ENCODE results near the gene CLASRP. TPM values are rescaled to one million over a fixed set of nuclear protein-coding genes. Genes with fewer than 3 reads are reported as not detected.
A peak's percentile ranks its signal among the peaks of the same experiment; 100 is the strongest.

Gene CLASRP
- polyA plus RNA-seq, 1 donor: 76.8 TPM

DNA sequence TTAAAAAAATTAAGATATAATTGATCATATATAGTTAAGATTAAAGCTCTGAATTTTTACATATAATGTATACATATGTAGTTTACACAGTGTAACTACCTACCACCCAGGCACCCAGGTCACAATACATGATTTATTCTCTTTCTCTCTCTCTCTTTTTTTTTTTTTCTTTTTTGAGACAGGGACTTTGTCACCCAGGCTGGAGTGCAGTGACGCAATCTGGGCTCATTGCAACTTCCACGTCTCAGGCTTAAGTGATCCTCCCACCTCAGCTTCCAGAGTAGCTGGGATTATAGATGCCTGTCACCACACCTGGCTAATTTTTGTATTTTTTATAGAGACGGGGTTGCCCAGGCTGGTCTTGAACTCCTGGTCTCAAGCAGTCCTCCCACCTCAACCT, 18.8 kb upstream of the CLASRP start:
- no peak for DNase-seq

DNA sequence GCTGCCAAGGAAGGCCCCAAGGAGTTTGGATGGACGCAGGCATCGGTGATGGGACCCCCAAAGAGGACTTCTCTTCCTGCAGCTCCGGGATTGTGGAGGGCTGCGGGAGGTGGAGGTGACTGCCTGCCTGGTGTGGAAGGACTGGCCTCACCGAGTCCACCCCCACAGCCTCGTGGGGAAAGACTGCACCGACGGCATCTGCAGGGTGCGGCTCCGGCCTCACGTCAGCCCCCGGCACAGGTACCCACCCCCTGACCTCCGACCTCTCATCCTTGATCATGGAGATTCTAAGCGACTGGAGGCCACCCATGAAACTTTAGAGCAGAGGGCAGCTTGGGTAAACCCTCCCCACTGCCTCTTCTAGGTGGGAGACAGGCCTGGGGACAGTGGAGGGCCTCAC, 16.9 kb upstream of the CLASRP start:
- DNase-seq: no peak

DNA sequence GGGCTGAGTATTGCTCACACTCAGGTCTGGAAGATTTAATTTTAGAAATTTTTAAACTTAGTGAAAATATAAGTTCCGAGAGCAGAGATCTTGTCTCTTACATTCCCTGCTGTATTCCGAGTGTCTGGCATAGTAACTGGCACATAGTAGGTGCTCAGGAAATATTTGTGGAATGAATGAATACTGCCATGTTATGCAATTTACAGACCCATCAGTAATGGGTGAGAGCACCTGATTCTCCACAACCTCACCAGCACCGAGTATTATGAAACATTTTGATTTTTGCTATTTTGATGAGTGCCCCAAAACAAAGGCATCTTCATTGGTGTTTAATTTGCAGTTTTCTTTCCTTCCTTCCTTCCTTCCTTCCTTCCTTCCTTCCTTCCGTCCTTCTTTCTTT, 15.8 kb upstream of the CLASRP start:
- no peak for DNase-seq

DNA sequence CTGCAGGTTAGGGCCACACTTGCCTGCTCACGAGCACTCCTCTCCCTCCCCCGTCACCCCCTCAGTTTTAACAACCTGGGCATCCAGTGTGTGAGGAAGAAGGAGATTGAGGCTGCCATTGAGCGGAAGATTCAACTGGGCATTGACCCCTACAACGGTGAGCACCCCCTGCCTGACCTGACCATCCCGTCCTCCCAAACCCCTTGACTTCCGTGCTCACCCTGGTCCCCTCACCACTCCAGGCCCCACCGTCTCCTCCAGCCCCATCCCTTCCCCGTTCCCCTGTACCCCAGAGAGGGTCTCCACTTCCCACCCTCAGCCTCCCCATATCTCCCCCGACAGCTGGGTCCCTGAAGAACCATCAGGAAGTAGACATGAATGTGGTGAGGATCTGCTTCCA, 13.6 kb upstream of the CLASRP start:
- no peak for DNase-seq

DNA sequence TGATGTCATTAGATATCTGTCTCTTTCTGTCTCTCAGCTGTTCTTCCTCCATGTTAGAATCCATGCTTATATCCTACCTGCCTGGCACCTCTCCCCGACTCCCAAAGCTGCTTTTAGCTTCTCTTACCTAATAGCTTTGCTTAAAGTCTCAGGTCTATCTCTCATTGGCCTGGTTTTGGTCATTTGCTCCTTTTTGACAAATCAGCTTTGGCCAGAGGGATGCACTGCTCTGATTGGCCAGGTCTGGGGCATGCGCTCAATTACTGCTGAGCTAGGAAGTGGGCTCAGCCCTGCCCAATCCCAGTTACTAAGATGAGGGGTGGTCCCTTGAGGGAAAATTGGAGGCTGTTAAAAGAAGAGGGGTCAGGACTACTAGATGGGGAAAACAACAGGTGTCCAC, 11.5 kb upstream of the CLASRP start:
- no peak for DNase-seq

DNA sequence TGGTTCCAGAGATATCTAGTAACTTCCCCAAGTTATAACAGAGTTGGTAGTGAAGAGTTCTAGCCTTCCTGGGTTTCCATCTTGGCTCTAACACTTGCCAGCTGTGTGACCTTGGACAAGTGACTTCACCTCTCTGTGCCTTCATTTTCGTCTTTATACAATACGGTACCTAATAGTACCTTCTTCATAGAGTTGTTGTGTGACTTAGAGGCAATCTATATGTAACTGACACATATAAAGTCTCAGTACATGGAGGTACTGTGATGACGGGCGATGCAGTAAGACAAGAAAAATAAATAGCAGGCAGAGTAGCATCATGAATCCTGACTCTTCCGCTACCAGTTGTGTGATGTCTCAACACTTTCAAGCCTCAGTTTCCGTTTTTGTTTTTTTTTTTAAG, 8.0 kb upstream of the CLASRP start:
- DNase-seq: no peak

DNA sequence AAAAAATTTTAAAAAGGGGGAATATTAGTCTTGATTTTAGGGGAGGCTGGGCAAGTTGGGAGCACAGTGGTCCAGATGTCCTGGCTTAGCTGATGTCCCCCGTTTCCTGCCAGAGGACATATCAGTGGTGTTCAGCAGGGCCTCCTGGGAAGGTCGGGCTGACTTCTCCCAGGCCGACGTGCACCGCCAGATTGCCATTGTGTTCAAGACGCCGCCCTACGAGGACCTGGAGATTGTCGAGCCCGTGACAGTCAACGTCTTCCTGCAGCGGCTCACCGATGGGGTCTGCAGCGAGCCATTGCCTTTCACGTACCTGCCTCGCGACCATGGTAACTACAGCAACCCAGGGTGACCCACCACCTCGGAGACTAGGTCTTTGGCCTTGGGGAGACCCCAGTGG, 6.4 kb upstream of the CLASRP start:
- no peak for DNase-seq

DNA sequence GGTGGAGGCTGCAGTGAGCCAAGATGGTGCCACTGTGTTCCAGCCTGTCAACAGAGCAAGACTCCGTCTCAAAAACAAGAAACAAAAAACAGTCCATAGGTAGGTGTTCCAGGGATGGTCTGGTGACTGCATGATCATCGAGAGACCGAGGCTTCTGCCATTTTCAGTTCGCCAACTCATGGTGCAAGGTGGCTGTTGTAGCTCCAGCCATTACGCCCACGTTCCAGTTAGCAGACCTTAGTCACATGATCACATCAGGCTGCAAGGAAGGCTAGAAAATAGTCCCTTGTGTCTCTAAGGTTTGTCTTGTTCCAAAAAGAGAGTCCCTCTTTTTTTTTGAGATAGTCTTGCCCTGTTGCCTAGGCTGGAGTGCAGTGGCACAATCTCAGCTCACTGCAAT, 3.1 kb upstream of the CLASRP start:
- DNase-seq: no peak

DNA sequence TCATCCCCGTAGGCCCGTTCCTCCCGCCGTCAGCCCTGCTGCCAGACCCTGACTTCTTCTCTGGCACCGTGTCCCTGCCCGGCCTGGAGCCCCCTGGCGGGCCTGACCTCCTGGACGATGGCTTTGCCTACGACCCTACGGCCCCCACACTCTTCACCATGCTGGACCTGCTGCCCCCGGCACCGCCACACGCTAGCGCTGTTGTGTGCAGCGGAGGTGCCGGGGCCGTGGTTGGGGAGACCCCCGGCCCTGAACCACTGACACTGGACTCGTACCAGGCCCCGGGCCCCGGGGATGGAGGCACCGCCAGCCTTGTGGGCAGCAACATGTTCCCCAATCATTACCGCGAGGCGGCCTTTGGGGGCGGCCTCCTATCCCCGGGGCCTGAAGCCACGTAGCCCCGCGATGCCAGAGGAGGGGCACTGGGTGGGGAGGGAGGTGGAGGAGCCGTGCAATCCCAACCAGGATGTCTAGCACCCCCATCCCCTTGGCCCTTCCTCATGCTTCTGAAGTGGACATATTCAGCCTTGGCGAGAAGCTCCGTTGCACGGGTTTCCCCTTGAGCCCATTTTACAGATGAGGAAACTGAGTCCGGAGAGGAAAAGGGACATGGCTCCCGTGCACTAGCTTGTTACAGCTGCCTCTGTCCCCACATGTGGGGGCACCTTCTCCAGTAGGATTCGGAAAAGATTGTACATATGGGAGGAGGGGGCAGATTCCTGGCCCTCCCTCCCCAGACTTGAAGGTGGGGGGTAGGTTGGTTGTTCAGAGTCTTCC, 1.3 kb upstream of the CLASRP start:
- DNase-seq: no peak

DNA sequence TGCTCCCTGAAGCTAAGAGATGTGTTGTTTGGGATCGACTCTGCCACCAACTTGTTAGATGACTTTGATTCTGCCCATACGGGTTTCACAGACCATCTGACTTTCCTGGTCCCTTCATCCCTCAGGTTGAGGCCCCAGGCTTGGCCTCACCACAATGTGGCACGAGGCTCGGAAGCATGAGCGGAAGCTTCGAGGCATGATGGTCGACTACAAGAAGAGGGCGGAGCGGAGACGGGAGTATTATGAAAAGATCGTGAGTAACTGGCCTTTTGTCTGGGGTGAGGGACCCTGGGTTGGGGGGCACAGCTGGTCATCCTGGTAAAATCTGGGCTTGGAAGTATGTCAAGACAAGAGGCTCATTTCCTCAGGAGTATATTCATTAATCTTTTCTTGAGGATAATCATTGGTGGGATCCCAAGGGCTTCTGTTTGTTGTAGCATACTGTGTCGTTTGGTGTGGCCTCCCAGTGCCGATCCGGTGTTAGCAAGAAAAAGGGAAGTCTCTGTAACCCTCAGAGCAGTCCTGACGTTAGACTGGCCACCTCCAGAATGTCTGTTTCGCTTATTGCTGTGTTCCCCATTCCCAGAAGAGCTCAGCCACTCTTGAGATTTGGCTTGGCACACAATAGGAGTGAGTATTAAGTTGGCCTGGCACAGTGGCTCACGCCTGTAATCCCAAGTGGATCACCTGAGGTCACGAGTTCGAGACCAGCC, 1.4 kb downstream of the CLASRP start:
- DNase-seq: no peak

DNA sequence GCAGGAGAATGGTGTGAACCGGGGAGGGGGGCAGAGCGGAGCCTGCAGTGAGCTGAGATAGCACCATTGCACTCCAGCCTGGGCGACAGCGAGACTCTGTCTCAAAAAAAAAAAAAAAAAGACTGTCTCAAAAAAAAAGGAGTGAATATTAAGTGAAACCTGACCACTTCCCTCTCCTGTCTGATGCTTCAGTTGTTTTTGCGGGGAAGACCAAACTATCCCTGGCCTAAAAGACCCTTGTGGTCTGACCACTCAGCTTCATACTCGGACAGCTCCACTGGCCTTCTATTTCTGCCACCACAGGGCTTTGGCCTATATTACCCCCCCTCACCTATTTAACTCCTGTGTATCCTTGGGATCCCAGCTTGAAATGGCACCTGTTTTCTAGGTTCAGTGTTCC, 2.3 kb downstream of the CLASRP start:
- no peak for DNase-seq

DNA sequence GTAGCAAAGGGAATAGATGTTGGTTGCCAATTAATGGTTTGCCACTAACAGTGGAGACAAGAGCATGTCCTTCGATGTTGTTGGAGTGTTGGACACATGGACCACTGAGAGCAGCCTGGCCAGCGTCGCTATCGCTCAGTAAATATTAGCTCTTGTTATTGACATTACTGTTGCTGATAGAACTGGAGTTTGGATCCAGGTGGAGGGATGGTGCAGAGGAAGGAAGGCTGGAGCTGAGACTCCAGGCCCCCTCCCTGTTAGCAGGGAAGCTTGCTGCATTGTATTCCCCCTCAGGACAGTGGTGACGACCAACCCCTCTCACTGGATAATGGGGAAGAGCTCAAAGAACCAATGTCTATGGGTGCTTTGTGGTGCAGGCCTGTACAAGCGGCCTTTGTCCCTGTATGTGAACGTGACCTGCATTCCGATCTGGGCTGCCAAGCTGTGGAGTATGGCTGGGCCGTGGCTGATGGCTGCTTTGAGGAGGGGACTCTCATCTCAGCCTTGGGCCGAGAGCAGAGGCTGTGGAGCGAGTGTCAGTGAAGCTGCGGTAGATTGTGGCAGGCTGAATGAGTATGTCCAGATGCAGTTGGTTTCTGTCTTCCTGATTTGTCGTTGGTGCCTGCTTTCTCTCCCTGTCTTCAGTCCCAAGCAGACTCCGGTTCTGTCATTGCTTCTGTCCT, 7.0 kb downstream of the CLASRP start:
- DNase-seq: no peak

DNA sequence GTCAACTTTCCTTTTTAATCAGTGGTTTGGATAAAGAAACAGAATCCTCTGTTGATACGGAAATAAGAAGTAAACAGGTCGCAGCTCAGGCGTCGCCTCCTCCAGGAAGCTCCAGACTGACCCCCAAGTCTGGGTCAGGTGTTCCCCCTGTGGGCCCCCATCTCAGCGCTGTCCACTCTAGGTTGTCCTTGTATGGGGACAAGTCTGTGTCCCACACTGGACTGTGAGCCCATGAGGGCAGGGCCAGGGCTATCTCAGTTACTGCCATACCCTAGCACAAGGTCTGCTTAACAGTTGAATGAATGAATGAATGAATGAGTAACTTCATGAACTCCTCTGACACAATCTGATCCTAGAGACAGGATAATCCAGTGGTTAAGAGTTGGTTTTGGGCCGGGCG, 7.5 kb downstream of the CLASRP start:
- DNase-seq: no peak

DNA sequence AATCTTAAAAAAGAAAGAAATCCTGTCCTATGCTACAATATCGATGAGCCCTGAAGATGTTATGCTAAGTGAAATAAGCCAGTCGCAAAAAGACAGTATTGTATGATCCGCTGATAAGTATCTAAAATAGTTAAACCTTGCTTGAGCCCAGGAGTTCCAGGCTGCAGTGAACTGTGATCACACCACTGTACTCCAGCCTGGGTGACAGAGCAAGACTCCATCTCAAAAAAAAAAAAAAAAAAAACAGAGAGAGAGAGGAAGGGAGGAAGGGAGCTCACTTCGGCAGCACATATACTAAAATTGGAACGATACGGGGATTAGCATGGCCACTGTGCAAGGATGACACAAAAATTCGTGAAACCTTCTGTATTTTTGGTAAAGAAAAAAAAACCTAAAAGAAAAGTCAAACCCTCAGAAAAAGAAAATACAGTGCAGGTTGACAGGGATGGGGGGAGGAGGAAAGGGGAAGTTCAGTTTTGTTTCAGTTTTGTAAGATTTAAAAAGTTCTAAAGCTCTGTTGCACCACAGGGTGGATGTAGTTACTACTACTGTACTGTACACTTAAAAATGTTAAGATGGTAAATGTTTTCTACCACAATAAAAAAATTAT, 8.4 kb downstream of the CLASRP start:
- DNase-seq: no peak

DNA sequence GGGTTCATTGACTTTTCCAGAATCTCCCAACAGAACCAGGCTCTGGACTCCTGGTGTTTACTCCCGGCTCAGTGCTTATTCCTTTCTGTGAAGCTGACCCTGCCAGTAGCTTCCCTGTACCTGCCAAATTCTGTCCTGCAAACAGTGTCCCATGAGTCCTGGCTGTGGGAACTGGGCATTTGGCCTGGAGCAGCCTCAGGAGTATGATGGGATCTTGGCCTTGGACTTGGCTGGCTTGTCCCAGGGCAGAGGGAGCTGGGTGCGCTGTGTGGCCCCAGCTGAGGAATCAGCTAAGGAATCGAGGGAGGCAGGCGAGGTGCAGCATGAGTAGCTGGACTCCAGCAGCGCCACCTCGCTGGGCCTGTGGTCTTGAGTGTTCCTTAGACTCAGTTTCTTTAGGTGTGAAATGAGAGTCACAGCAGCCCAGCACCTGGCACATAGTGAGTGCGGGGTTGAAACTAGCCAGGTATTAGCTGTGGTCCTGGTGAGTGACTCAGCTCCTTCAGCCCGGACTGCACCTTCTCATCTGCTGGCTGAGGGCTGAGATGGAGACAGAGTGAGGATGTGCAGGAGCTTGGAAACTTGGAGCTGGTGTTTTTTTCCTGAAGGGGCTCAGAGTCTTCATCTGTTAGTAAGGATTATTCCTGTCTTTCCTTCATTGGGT, 10.4 kb downstream of the CLASRP start:
- no peak for DNase-seq

DNA sequence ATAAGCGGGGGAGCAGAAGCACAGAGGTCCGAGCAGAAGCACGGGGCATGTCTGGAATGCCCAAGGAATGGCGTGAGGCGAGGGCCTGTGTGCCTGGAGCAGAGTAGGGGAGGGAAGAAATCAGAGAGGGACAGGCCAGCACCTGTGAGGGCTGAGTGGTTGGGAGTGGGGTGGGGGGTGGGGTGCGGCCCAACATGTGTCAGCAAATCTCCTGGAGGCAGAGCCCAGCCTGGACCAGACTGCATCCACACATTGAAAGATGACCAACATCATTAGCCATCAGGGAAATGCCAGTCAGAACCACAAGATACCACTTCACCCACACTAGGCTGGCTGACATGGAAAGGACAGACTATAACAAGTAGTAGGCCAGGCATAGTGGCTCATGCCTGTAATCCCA, 11.2 kb downstream of the CLASRP start:
- no peak for DNase-seq

DNA sequence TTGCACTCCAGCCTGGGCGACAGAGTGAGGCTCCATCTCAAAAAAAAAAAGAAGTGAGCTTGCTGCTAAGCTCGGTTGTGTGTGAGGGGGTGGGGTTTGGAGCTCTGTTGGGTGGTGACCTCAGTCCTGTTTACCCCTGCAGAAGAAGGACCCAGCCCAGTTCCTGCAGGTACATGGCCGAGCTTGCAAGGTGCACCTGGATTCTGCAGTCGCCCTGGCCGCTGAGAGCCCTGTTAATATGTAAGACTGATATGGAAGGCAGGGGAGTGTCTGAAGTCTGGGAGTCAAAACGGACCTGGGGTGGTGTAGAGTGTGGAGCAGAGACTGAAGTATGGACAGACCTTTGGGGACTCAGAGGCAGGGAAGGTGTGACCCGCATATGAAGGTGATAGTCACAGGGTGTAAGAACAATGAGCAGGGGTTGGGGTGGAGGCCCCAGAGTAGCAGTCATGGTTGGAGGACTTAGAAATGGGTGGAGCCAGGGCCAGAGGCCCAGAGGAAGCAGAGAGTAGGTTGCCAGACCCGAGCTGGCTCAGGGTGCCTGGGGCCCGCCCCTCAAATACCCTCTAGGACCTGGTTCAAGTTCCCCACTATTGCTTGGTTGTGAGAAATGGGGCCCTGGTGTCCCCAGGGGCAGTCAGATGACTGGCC, 13.2 kb downstream of the CLASRP start:
- no peak for DNase-seq

DNA sequence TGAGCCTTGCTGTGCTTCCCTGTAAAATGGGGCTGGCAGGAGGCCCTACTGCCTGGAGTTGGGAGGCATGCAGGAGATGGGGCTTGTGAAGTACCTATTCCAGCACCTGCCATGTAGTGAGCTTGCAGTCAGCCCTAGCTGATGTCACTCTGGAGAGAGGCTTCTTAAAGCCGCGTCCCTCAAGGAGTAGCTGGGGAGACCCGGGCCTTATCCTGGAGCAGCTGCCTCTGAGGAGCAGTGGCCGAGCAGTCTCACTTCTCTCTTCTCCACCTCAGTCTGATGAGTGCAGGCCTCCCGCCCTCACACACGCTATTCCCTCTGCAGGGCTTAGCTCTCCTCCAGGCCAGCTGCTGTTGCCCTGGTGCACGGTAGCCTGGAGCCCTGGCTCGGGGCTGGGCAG, 18.0 kb downstream of the CLASRP start:
- DNase-seq: no peak

DNA sequence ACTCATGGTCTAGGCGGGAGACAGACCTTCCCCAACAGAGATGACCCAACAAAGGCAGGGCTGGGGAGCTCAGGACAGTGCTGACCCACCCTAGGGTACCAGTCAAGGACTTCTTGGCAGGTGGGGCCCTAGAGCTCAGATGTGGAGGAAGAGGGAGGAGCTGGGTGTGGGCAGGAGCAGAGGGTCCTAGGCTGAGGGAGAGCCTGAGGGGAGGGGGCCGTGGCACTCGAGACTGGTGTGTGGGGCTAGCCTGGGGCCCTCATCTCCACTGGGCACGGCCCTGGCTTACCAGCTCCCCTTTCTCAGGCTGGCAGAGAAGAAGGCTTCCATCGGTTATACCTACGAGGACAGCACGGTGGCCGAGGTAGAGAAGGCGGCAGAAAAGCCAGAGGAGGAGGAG, 18.6 kb downstream of the CLASRP start:
- DNase-seq: no peak

DNA sequence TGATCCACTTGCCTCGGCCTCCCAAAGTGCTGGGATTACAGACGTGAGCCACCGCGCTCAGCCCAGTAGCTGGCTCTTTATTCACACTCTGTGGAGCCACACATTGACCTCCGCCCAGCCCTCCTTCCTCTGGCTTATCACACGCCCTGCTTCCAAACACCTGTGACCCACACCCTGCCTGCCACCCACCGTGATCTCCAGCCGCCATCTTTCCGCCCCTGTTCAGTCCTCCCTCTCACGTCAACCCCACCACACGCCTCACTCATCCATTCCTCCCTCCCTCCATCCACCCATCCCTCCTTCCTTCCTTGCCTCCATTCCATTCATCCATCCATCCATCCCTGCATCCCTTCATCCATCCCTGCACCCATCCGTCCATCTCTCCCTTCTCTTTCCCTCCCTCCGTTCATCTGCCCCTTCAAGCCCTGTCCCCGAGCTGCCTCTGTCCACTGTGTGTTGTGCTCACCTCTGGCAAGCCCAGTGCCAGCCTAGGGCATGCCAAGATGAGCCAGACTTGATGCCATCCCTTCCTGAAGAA, 19.8 kb downstream of the CLASRP start:
- DNase-seq: no peak

DNA sequence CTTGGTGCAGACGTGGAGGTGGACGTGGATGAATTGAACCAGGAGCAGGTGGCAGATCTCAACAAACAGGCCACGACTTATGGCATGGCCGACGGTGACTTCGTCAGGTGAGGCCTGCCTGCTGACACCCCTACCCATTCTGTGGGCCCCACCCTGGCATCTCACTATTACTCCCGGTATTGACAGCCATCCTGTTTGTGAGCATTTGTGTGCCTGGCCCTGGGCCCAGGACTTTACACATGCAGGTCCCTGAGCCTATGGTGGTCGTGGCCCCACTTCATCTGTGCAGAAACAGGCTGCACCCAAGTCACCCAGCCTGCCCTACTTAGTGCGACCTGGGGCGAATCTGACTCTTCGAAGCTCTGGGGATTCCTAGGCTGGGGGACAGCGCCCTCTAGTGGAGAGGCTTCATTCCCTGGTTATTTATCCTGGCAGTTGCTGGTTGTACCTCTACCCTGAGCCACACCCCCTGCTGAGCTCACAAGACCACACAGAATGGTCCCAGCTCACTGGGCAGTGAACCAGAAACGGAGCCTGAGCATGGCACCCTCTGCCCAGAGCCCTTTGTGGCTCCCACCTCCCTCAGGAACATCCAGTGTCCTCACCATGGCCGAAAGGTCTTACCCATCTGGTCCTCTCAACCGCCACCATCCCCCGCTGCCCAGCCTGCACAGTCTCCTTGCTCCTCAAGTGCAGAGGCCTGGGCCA, 20.6 kb downstream of the CLASRP start:
- peak; percentile 46 for DNase-seq
